Brain microvascular endothelial cell (primary cell): ENCODE measurements around the gene HPN.
A peak's percentile ranks its signal among the peaks of the same experiment; 100 is the strongest.

ENCODE experiments used
- DNase-seq: peaks from one replicate; pipeline ENCODE4 v3.0.0-alpha.2; 2020
- H3K27ac ChIP-seq: fragments of 250-450 bp; sonication (Bioruptor Pico); 2 replicates; pipeline ENCODE4 v1.5.1; 2020; ENCODE audit warnings: mild to moderate bottlenecking, moderate library complexity
- H3K27me3 ChIP-seq: fragments of 250-450 bp; sonication (Bioruptor Pico); replicated peaks from 2 replicates; pipeline ENCODE4 v1.5.1; 2020; ENCODE audit warnings: mild to moderate bottlenecking
- H3K36me3 ChIP-seq: fragments of 250-450 bp; sonication (Bioruptor Pico); replicated peaks from 2 replicates; pipeline ENCODE4 v1.5.1; 2020; ENCODE audit warnings: mild to moderate bottlenecking
- H3K4me3 ChIP-seq: 2 replicates; pipeline ENCODE4 v1.5.1; 2011; ENCODE audit warnings: low read depth, mild to moderate bottlenecking, control low read depth, low read length, moderate library complexity
- in situ Hi-C: cut with HindIII; loops from 2 replicates; pipeline ENCODE4 v1.10.0; 2017; ENCODE audit warnings: low sequenced_read_pairs, low pct_ligation_motif_present
- TF ChIP-seq, protein P1 (sequence below): IDR thresholded peaks from 2 replicates; pipeline ENCODE4 v1.5.1; 2011; ENCODE audit warnings: low read depth, mild to moderate bottlenecking, moderate library complexity, low read length, control low read depth, inconsistent platforms; ENCODE audit errors: missing control alignments

HPN gene

DNA sequence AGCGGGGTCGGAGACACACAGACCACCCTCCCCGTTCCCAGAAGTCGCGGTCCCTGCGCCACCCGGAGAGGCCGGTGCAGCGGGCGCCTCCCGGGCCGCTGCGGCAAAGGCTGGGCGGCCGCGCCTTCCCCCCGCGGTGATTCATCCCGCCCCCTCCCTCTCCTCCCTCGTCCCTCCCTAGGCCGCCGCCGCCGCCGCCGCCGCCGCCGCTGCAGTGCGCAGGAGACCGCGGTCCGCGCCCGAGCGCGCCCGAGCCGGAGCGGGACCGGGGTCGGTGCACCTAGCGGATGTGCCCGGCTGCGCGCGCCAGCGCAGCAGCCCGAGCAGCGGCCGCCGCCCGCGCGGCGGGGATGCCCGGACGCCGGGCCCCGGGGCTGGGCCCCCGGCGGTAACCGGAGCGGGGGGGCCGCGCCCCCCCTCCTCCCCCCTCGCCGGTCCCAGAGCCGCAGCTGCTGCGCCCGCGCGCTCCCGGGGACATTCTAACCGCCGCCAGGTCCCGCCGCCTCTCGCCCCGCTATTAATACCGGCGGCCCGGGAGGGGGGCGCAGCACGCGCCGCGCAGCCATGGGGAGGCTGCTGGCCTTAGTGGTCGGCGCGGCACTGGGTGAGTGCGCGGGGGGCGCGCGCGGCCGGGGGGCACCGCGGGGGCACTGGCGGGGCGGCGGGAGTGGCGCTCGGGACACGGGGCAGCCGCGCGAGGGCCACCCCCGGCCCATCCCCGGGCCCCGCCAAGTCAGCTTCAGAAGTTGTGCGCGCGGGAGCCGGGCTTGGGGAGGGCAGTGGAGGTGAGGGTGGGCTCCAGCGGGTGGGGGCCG, 11.1 kb upstream of the HPN start, which contains the start of gene SCN1B:
Gene SCN1B (plus strand): TSS at position 214 of the 815 bp plus-strand sequence. CDS start 351 bp downstream, at position 565.
- TF ChIP-seq, protein P1, sequence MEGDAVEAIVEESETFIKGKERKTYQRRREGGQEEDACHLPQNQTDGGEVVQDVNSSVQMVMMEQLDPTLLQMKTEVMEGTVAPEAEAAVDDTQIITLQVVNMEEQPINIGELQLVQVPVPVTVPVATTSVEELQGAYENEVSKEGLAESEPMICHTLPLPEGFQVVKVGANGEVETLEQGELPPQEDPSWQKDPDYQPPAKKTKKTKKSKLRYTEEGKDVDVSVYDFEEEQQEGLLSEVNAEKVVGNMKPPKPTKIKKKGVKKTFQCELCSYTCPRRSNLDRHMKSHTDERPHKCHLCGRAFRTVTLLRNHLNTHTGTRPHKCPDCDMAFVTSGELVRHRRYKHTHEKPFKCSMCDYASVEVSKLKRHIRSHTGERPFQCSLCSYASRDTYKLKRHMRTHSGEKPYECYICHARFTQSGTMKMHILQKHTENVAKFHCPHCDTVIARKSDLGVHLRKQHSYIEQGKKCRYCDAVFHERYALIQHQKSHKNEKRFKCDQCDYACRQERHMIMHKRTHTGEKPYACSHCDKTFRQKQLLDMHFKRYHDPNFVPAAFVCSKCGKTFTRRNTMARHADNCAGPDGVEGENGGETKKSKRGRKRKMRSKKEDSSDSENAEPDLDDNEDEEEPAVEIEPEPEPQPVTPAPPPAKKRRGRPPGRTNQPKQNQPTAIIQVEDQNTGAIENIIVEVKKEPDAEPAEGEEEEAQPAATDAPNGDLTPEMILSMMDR, result no peak
- Histone ChIP-seq H3K27ac (no peak within 1 kb of the TSS), H3K4me3 (peak within 1 kb of the TSS; percentile 51), H3K36me3 (peaks cover 25% of the 10 kb centered on the region), H3K27me3 (no peaks in the 10 kb centered on the region)
- DNase-seq, result peak; percentile 46
- in situ Hi-C loops, result no loop called here

DNA sequence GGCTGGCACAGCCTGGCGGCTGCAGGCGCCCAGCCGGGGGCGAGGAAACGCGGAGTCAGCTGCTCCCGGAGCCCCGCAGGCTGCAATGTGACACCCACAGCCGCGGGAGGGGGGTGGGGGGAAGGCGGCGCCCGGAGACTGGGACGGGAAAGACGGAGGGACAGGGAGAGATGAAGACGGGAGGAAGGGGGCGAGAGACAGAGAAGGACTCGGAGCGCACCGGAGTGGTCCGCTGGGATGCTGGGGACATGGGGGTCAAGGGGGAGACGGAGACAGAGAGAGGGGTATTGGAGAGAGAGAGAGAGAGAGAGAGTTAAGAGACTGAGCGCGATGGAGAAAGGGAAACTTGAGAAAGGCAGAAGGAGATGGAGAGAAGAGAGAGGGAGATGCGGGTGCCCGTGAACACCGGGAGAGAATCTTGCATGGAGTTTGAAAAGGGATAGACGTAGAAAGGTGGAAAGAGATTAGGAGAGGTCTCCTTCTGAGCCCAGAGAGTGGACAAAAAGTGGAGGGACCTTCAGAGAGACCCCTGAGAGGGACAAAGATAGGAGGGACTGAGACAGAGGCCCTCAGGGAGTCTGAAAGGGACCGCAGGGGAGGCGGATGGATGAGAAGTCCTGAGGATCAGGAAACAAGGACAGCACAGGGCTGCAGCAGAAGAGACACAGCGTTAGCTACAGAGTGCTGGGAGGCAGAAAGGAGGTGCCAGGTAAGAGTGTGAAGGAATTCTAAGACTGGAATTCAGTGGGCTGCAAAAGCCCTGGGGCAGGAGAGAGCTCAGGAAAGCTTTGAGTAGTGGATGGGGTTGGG, 10.2 kb upstream of the HPN start:
- no peak overlapping the region for H3K27ac ChIP-seq
- DNase-seq, result no peak
- H3K4me3 ChIP-seq, result peak overlapping the region; percentile 51
- TF ChIP-seq, protein P1, result no peak
- H3K27me3 ChIP-seq, result no peaks in the 10 kb centered on the region
- H3K36me3 ChIP-seq, result peaks cover 21% of the 10 kb centered on the region
- in situ Hi-C loops, result no loop called here

DNA sequence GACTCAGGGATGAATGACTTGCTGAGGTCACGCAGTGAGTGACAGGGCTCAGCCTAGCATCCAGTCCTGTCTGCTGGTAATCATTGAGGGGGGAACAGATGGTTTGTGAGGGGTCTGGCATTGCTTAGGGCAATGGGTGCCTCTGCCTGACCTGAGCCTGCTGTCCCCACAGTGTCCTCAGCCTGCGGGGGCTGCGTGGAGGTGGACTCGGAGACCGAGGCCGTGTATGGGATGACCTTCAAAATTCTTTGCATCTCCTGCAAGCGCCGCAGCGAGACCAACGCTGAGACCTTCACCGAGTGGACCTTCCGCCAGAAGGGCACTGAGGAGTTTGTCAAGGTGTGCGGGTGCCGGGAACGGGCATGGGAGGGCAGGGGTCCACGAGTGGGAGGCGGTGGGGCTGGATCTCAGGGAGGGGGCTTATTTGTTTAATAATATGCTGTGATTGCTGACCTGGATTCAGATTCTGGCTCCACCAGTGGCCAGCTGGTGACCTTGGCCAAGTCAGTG, 9.1 kb upstream of the HPN start:
- in situ Hi-C loops, result no loop called here
- TF ChIP-seq, protein P1, result no peak
- no peaks in the 10 kb centered on the region for H3K27me3 ChIP-seq
- DNase-seq, result no peak
- H3K36me3 ChIP-seq, result peaks cover 10% of the 10 kb centered on the region
- no peak overlapping the region for H3K27ac ChIP-seq
- no peak overlapping the region for H3K4me3 ChIP-seq

- H3K27ac ChIP-seq, result no peak overlapping the region
- no peak for DNase-seq
- H3K36me3 ChIP-seq, result peaks cover under 1% of the 10 kb centered on the region
- no peaks in the 10 kb centered on the region for H3K27me3 ChIP-seq
- no peak overlapping the region for H3K4me3 ChIP-seq
- TF ChIP-seq, protein P1, result no peak
- in situ Hi-C loops, result no loop called here
These were observed 8.2 kb upstream of the HPN start for GRCh38 chr19:35033067-35034004.

- Histone ChIP-seq H3K4me3 (no peak overlapping the region), H3K36me3 (no peaks in the 10 kb centered on the region), H3K27ac (no peak overlapping the region), H3K27me3 (no peaks in the 10 kb centered on the region)
- DNase-seq, result no peak
- TF ChIP-seq, protein P1, result no peak
- in situ Hi-C loops, result no loop called here
These were observed 7.5 kb upstream of the HPN start for GRCh38 chr19:35034005-35034502.
